HepG2 (cell line): Measurements from ENCODE around the gene CCDC183. TPM values are rescaled to one million over a fixed set of nuclear protein-coding genes. Genes with fewer than 3 reads are reported as not detected.
"Not testable (repeated sequence)": the region's sequence is repeated elsewhere in the genome, so short reads cannot be mapped to it uniquely, and the experiment has no call there.

Source experiments
- ATAC-seq: fragments of 200-7000 bp; cut with Tn5 transposase; 3 replicates; pipeline ENCODE4 v1.9.1; 2020; ENCODE audit warnings: mild to moderate bottlenecking, moderate library complexity
- BruUV-seq: library from RNA; stranded (reverse); fragments of 400-500 nt; replicated peaks from 2 replicates; lab custom pipeline; 2021; lab: Mats Ljungman, UMichigan
- CTCF ChIA-PET: fragments of 300-600 bp; formaldehyde crosslinking; extraction: SDS; loops from one replicate; lab custom pipeline; 2021; ENCODE audit warnings: low total read pairs, inconsistent platforms, low intra/inter-chr PET ratio; lab: Yijun Ruan, JAX
- POLR2A ChIA-PET: fragments of 350-600 bp; sonication (Branson Sonifier 250); formaldehyde crosslinking; loops from one replicate; lab custom pipeline; 2020; ENCODE audit warnings: antibody characterized with exemption, inconsistent platforms; lab: Yijun Ruan, JAX
- DNase-seq: peaks from one replicate; pipeline ENCODE4 v3.0.0-alpha.2; 2015; ENCODE audit warnings: low spot score
- FAIRE-seq: peaks from 3 replicates; lab custom pipeline; 2011; peaks lifted over from hg19 to GRCh38; lab: Jason Lieb, UNC
- H2AFZ ChIP-seq: one replicate; pipeline ENCODE4 v1.6.1; 2011; ENCODE audit warnings: low read length, inconsistent platforms
- H3K27ac ChIP-seq: fragments of 300-600 bp; 3 replicates; pipeline ENCODE4 v1.8.0; 2011; ENCODE audit warnings: mixed run types, mild to moderate bottlenecking, mixed read lengths, low read length, inconsistent platforms; ENCODE audit not compliant: insufficient read depth; ENCODE audit errors: extremely low read length
- H3K27me3 ChIP-seq, 2 experiments: fragments of 200-600 bp in 1 of 2; 2 replicates in 1 of 2; 3 replicates in 1 of 2; pipeline versions ENCODE4 v1.6.0 to v1.8.0; 2011; ENCODE audit warnings: low read length in 2 of 2, mild to moderate bottlenecking in 2 of 2, moderate library complexity in 2 of 2, inconsistent platforms in 1 of 2; ENCODE audit not compliant: insufficient read depth in 2 of 2, control insufficient read depth in 1 of 2
- H3K36me3 ChIP-seq, 2 experiments: fragments of 200-600 bp in 1 of 2; replicated peaks in 1 of 2; 2 replicates in 1 of 2; 3 replicates in 1 of 2; pipeline versions ENCODE4 v1.5.1 to v1.8.0; 2011; ENCODE audit warnings: low read length in 2 of 2, inconsistent platforms in 1 of 2; ENCODE audit not compliant: insufficient read depth in 2 of 2, control insufficient read depth in 1 of 2
- H3K4me1 ChIP-seq: 2 replicates; pipeline ENCODE4 v1.5.1; 2012; ENCODE audit warnings: low read length, inconsistent platforms; ENCODE audit not compliant: insufficient read depth
- H3K4me2 ChIP-seq: 2 replicates; pipeline ENCODE4 v1.6.0; 2011; ENCODE audit warnings: low read depth, low read length, inconsistent platforms
- H3K4me3 ChIP-seq, 3 experiments: fragments of 200-600 bp in 1 of 3; sonication (generic), shearing (Covaris generic) in 1 of 3; replicated peaks in 1 of 3; 2 replicates each; pipeline ENCODE4 v1.5.1; 2011 to 2016; ENCODE audit warnings: low read length in 3 of 3, inconsistent platforms in 2 of 3, low read depth in 2 of 3, mild to moderate bottlenecking in 2 of 3, control low read depth in 1 of 3, mixed read lengths in 1 of 3; ENCODE audit not compliant: insufficient read depth in 1 of 3
- H3K79me2 ChIP-seq: one replicate; pipeline ENCODE4 v1.6.1; 2011; ENCODE audit warnings: low read length, inconsistent platforms; ENCODE audit not compliant: insufficient read depth
- H3K9ac ChIP-seq: 2 replicates; pipeline ENCODE4 v1.6.0; 2011; ENCODE audit warnings: mild to moderate bottlenecking, low read depth, low read length, inconsistent platforms; ENCODE audit not compliant: insufficient read depth
- H3K9me3 ChIP-seq: 2 replicates; pipeline ENCODE4 v1.5.1; 2012; ENCODE audit warnings: mild to moderate bottlenecking, low read length
- H4K20me1 ChIP-seq: 2 replicates; pipeline ENCODE4 v1.6.0; 2011; ENCODE audit warnings: inconsistent platforms, mild to moderate bottlenecking, low read length, moderate library complexity; ENCODE audit not compliant: insufficient read depth
- AHR ChIP-seq: IDR thresholded peaks from 2 replicates; pipeline ENCODE4 v1.6.1; 2018; ENCODE audit warnings: missing genetic modification reagents, missing compliant biosample characterization
- ERF ChIP-seq: IDR thresholded peaks from 2 replicates; pipeline ENCODE4 v1.6.1; 2018; ENCODE audit warnings: missing biosample characterization, missing genetic modification reagents
- HNF1A ChIP-seq, 2 experiments: sonication (generic) in 1 of 2; formaldehyde crosslinking in 1 of 2; IDR thresholded peaks; 2 replicates each; pipeline versions ENCODE4 v1.4.0 to v1.6.1; 2016 to 2020; ENCODE audit warnings: borderline replicate concordance in 1 of 2, low read depth in 1 of 2, mild to moderate bottlenecking in 1 of 2, missing genetic modification reagents in 1 of 2
- MAFK ChIP-seq, 2 experiments: IDR thresholded peaks in 1 of 2; conservative IDR thresholded peaks in 1 of 2; 2 replicates each; pipeline ENCODE4 v1.6.1; 2011; ENCODE audit warnings: improper control_type of control experiment in 2 of 2, low read length in 2 of 2
- MED8 ChIP-seq: sonication (generic); formaldehyde crosslinking; IDR thresholded peaks from 2 replicates; pipeline ENCODE4 v1.8.1; 2023; ENCODE audit warnings: mild to moderate bottlenecking, missing genetic modification reagents; ENCODE audit not compliant: insufficient replicate concordance
- MXD4 ChIP-seq: IDR thresholded peaks from 2 replicates; pipeline ENCODE4 v1.6.1; 2016; ENCODE audit warnings: mild to moderate bottlenecking, missing biosample characterization, missing genetic modification reagents
- REPIN1 ChIP-seq: sonication (generic); formaldehyde crosslinking; IDR thresholded peaks from 2 replicates; pipeline ENCODE4 v1.8.0; 2022; ENCODE audit warnings: missing genetic modification reagents, low read depth, mild to moderate bottlenecking, borderline replicate concordance
- ZBTB14 ChIP-seq: sonication (generic); formaldehyde crosslinking; IDR thresholded peaks from 2 replicates; pipeline ENCODE4 v1.4.0; 2020; ENCODE audit warnings: missing genetic modification reagents
- ZC3H4 ChIP-seq: sonication (generic); formaldehyde crosslinking; IDR thresholded peaks from 2 replicates; pipeline ENCODE4 v1.4.0; 2020; ENCODE audit warnings: missing genetic modification reagents, borderline replicate concordance
- ZNF3 ChIP-seq: IDR thresholded peaks from 2 replicates; pipeline ENCODE4 v1.7.0; 2017; ENCODE audit warnings: inconsistent platforms
- WGBS: methylation state at CpG from one replicate; pipeline ENCODE4 v1.1.6; 2017; ENCODE audit warnings: low lambda C conversion rate; 5-methylcytosine and 5-hydroxymethylcytosine counted together
- in situ Hi-C: cut with HindIII; loops from 2 replicates; pipeline ENCODE4 v1.10.0; 2017; ENCODE audit warnings: low pct_unique_long_range_greater_than_20kb; ENCODE audit not compliant: extremely low pct_ligation_motif_present
- intact Hi-C: fragments of 100-400 bp; cut with micrococcal nuclease; formaldehyde crosslinking; loops from one replicate; pipeline ENCODE4 v1.10.0; 2022; ENCODE audit not compliant: unreplicated experiment
- polyA plus RNA-seq, 8 experiments: library from polyadenylated mRNA; depleted of rRNA in 3 of 8; stranded (reverse) in 7 of 8; unstranded in 1 of 8; fragments of >200 nt; fragmentation: Illumina TruSeq in 4 of 8; extraction: Trizol in 4 of 8; gene quantifications; 2 replicates each; pipeline versions ENCODE4 v1.2.1 to v1.2.3, GENCODE V29; 2011 to 2016; ENCODE audit warnings: low read depth in 4 of 8, missing spikeins in 1 of 8, mixed read lengths in 1 of 8; ENCODE audit not compliant: insufficient read depth in 1 of 8
- total RNA-seq, 5 experiments: library from RNA; depleted of rRNA; stranded (reverse); fragments of >200 nt; fragmentation: Illumina TruSeq; extraction: Trizol; gene quantifications; 2 replicates each; pipeline ENCODE4 v1.2.3, GENCODE V29; 2016; ENCODE audit warnings: low read depth in 1 of 5

The CCDC183 gene
- total and polyA plus RNA-seq, 2 of the 13 experiments (the other 11 are each of a cell fraction or from before 2014, with no cell fraction given), result 5.0 to 66.4 TPM

DNA sequence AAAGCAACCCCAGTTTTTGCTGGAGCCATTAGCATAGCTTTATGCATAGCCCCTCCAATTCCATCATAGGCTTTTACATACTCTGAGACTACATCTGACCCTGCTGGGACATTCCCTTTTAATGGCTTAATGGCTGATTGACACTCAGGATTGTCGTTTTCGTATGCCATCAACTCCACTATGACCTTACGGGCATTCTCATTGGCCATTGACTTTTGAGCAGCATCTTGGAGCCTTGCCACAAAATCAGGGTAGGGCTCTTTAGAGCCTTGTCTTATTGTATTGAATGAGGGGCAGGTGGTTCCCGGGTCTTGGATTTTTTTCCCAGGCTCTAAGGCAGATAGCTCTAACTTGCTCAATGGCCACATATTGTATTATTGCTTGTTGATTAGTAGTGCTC, 9.2 kb upstream of the CCDC183 start:
- H4K20me1 ChIP-seq, FAIRE-seq, H2AFZ ChIP-seq, BruUV-seq, ATAC-seq, in situ Hi-C loops, H3K9me3 ChIP-seq, H3K79me2 ChIP-seq, H3K4me3 ChIP-seq, DNase-seq, H3K36me3 ChIP-seq, H3K9ac ChIP-seq, H3K27me3 ChIP-seq, POLR2A ChIA-PET: not testable (repeated sequence)
- WGBS, result 73% methylated on average over 4 of the region's 4 CpGs
- CTCF ChIA-PET, result interaction anchor here (1.6 kb wide), 1 partner anchor 248 kb away, joined by 10 read pairs; no protein-coding TSS in a partner anchor
- intact Hi-C loops, result loop anchor here (1.0 to 10.0 kb wide), 4 partner anchors 60 to 248 kb away; partner anchors contain the start of genes PHPT1 and TRAF2
- H3K27ac ChIP-seq, result peak overlapping the region; percentile 64
- peaks cover 75% of the 10 kb centered on the region for H3K4me1 ChIP-seq
- peak overlapping the region; percentile 91; the same call in 1 of the 2 replicates for H3K4me2 ChIP-seq

GRCh38 chr9:136787690-136788400, 8.3 kb upstream of the CCDC183 start:
- in situ Hi-C loops, result no loop called here
- no peaks in the 10 kb centered on the region for H3K9me3 ChIP-seq
- H3K9ac ChIP-seq, result peak overlapping the region; percentile 67
- H2AFZ ChIP-seq, result no peak overlapping the region
- H3K36me3 ChIP-seq, result 0 out of 5 replicates have a peak, but pooled peaks cover 0 to 3% of the 10 kb centered on the region in 2 experiments
- FAIRE-seq (peak; percentile 48), DNase-seq (peak; percentile 81), ATAC-seq (peak; percentile 27)
- peaks cover 15% of the 10 kb centered on the region for H3K79me2 ChIP-seq
- 3% methylated on average over 17 of the region's 21 CpGs for WGBS
- intact Hi-C loops, result loop anchor here (1.0 to 10.0 kb wide), 4 partner anchors 59 to 247 kb away; partner anchors contain the start of genes PHPT1 and TRAF2
- POLR2A ChIA-PET, result interaction anchor here (0.6 to 1.9 kb wide), 7 partner anchors 10 to 248 kb away, joined by 3 to 9 read pairs (median 4); partner anchors contain the start of gene FBXW5
- peak overlapping the region; percentile 57 to 67 (median 65) for H3K4me3 ChIP-seq
- CTCF ChIA-PET, result interaction anchor here (1.6 kb wide), 1 partner anchor 247 kb away, joined by 10 read pairs; no protein-coding TSS in a partner anchor
- peaks cover 82% of the 10 kb centered on the region for H3K4me1 ChIP-seq
- peak overlapping the region; percentile 91 for H3K4me2 ChIP-seq
- BruUV-seq, result no TSS peak
- peak overlapping the region; percentile 91 for H3K27ac ChIP-seq
- no peaks in the 10 kb centered on the region for H4K20me1 ChIP-seq
- no peaks in the 10 kb centered on the region; a peak in 1 of 5 replicates for H3K27me3 ChIP-seq
- peak; percentile 57; the same call in 1 of the 2 replicates for TF ChIP-seq REPIN1 (CRISPR knock-in tag)
- TF ChIP-seq MXD4 (CRISPR knock-in tag), result no peak
- TF ChIP-seq ERF (CRISPR knock-in tag), result peak; percentile 33; the same call in 1 of the 2 replicates
- TF ChIP-seq ZBTB14 (CRISPR knock-in tag), result no peak
- no peak for TF ChIP-seq ZC3H4
- no peak for TF ChIP-seq MED8 (CRISPR knock-in tag)
- no peak for TF ChIP-seq ZNF3 (CRISPR knock-in tag)
- TF ChIP-seq AHR, result no peak
- TF ChIP-seq HNF1A (IDR thresholded peaks at IDR 0.05; ENCODE audit: low read depth), result no peak
- TF ChIP-seq HNF1A (CRISPR knock-in tag; IDR thresholded peaks at IDR 0.05; ENCODE audit: borderline replicate concordance), result peak; percentile 30; the same call in 1 of the 2 replicates
- 0 out of 4 replicates have a peak, but pooled peaks of 1 of the 2 experiments have one; percentile 18 for TF ChIP-seq MAFK (conservative IDR thresholded peaks at IDR 0.05 in 1 of 2, IDR thresholded peaks at IDR 0.05 in 1 of 2; ENCODE audit: low read length in 2 of 2)
